Liver (tissue), 3 donors: ENCODE data around the gene HACL1.

Experiments used
- ATF3 ChIP-seq: IDR thresholded peaks from 2 replicates; pipeline ENCODE4 v1.6.1; 2016; ENCODE audit warnings: antibody characterized with exemption
- CTCF ChIP-seq: fragments of 150-350 bp; IDR thresholded peaks from 2 replicates; pipeline ENCODE4 v1.5.1; 2017; ENCODE audit warnings: improper control_type of control experiment, low read depth, low read length; ENCODE audit not compliant: missing input control
- TAF1 ChIP-seq: conservative IDR thresholded peaks from 2 replicates; pipeline ENCODE4 v1.6.1; 2016; ENCODE audit warnings: antibody characterized with exemption, mild to moderate bottlenecking
- YY1 ChIP-seq: IDR thresholded peaks from 2 replicates; pipeline ENCODE4 v1.6.1; 2016; ENCODE audit warnings: antibody characterized with exemption, mild to moderate bottlenecking
- TF ChIP-seq, protein P1 (sequence below): IDR thresholded peaks from 2 replicates; pipeline ENCODE4 v1.6.1; 2016; ENCODE audit warnings: antibody characterized with exemption, mild to moderate bottlenecking
- donor health status: healthy.
- donor health status: healthy.

DNA sequence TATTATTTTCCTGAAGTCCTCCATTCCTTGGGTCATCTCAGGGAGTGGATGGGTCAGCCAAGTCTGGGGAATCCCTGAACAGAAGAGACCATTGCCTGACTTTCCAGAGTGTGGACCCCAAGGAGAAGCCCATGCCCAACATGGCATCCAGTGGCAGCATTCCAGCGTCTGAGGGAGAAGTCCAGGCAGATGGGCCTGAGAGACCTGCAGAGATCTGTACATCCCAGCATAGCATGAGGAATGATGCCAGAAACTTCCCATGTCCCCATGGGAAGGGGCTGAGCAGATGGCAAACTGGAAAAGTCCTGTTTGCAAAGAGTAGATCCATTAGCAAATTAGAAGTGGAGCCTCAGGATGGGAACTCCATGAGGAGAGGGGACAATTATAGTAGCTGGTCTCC is 62.3 kb downstream of the HACL1 start:
- TF ChIP-seq ATF3 (no peak), YY1 (no peak), CTCF (no peak), TAF1 (no peak)
- TF ChIP-seq, protein P1, sequence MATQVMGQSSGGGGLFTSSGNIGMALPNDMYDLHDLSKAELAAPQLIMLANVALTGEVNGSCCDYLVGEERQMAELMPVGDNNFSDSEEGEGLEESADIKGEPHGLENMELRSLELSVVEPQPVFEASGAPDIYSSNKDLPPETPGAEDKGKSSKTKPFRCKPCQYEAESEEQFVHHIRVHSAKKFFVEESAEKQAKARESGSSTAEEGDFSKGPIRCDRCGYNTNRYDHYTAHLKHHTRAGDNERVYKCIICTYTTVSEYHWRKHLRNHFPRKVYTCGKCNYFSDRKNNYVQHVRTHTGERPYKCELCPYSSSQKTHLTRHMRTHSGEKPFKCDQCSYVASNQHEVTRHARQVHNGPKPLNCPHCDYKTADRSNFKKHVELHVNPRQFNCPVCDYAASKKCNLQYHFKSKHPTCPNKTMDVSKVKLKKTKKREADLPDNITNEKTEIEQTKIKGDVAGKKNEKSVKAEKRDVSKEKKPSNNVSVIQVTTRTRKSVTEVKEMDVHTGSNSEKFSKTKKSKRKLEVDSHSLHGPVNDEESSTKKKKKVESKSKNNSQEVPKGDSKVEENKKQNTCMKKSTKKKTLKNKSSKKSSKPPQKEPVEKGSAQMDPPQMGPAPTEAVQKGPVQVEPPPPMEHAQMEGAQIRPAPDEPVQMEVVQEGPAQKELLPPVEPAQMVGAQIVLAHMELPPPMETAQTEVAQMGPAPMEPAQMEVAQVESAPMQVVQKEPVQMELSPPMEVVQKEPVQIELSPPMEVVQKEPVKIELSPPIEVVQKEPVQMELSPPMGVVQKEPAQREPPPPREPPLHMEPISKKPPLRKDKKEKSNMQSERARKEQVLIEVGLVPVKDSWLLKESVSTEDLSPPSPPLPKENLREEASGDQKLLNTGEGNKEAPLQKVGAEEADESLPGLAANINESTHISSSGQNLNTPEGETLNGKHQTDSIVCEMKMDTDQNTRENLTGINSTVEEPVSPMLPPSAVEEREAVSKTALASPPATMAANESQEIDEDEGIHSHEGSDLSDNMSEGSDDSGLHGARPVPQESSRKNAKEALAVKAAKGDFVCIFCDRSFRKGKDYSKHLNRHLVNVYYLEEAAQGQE = no peak
